Measurements from ENCODE around the gene SLC11A2.

Gene SLC11A2

GRCh38 chr12:51051787-51052186 lies 25.6 kb upstream of the SLC11A2 start:
- no peak for DNase-seq
- Histone ChIP-seq H3K27ac (no peak overlapping the region), H3K36me3 (replicated peaks) (peaks cover 25% of the 10 kb centered on the region), H3K27me3 (replicated peaks) (no peaks in the 10 kb centered on the region), H3K4me3 (ENCODE audit: low read depth, low read length) (no peak overlapping the region)
- in situ Hi-C loops (cut with HindIII; ENCODE audit: low pct_ligation_motif_present, low sequenced_read_pairs) = no loop called here
- TF ChIP-seq, protein P1, sequence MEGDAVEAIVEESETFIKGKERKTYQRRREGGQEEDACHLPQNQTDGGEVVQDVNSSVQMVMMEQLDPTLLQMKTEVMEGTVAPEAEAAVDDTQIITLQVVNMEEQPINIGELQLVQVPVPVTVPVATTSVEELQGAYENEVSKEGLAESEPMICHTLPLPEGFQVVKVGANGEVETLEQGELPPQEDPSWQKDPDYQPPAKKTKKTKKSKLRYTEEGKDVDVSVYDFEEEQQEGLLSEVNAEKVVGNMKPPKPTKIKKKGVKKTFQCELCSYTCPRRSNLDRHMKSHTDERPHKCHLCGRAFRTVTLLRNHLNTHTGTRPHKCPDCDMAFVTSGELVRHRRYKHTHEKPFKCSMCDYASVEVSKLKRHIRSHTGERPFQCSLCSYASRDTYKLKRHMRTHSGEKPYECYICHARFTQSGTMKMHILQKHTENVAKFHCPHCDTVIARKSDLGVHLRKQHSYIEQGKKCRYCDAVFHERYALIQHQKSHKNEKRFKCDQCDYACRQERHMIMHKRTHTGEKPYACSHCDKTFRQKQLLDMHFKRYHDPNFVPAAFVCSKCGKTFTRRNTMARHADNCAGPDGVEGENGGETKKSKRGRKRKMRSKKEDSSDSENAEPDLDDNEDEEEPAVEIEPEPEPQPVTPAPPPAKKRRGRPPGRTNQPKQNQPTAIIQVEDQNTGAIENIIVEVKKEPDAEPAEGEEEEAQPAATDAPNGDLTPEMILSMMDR (IDR thresholded peaks at IDR 0.05; ENCODE audit: low read depth, low read length, missing control alignments) = no peak

GRCh38 chr12:51049525-51049924 lies 23.3 kb upstream of the SLC11A2 start:
- H3K27me3 ChIP-seq (replicated peaks) = no peaks in the 10 kb centered on the region
- no peak overlapping the region for H3K27ac ChIP-seq
- TF ChIP-seq, protein P1 (IDR thresholded peaks at IDR 0.05; ENCODE audit: low read depth, low read length, missing control alignments) = no peak
- H3K4me3 ChIP-seq (ENCODE audit: low read depth, low read length) = peak overlapping the region; percentile 91
- DNase-seq = no peak
- peaks cover 14% of the 10 kb centered on the region for H3K36me3 ChIP-seq (replicated peaks)
- in situ Hi-C loops (cut with HindIII; ENCODE audit: low pct_ligation_motif_present, low sequenced_read_pairs) = no loop called here

GRCh38 chr12:51048661-51049251 lies 22.6 kb upstream of the SLC11A2 start:
- Histone ChIP-seq H3K36me3 (replicated peaks) (peaks cover 9% of the 10 kb centered on the region), H3K27ac (no peak overlapping the region), H3K27me3 (replicated peaks) (no peaks in the 10 kb centered on the region), H3K4me3 (ENCODE audit: low read depth, low read length) (peak overlapping the region; percentile 91)
- in situ Hi-C loops (cut with HindIII; ENCODE audit: low pct_ligation_motif_present, low sequenced_read_pairs) = no loop called here
- TF ChIP-seq, protein P1 (IDR thresholded peaks at IDR 0.05; ENCODE audit: low read depth, low read length, missing control alignments) = no peak
- DNase-seq = no peak

DNA sequence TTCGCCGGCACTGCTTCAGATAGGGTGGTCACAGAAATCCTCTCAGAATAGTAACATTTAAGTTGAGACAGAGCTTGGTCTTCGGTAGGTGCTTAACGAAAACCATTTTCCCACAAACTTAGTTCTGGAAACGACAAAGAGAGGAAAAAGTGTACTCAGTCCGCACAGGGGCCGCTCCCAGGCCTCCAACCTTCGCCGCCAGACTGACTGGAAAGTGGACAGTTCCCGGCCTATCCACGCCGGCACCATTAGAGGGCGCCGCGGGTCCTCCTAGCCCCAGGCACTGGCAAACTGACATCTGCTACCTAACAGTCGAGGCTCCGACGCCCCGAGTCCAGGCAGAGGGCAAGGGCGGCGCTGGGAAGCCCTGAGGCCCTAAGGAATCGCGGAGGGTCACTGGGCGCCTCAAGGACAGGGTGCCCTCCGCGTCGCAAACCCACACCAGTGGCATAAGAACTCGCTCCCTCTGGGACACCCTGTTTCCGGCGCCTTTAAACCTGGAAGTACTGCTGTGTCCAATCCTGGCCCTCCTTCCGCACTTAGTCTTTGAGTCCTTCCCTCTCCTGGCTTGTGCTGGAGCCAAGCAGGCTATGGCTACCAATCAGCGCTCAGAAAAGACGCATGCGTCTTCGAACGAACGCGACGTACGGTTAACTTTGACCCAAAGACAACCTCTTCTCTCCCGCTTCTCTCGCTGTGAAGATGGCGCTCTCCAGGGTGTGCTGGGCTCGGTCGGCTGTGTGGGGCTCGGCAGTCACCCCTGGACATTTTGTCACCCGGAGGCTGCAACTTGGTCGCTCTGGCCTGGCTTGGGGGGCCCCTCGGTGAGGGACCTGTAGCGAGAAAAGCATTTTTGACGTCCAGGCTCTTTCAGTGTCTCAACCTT lies 21.7 kb upstream of the SLC11A2 start, which contains the start of gene LETMD1:
Gene LETMD1, plus strand, starts transcription at position 673 of the 886 bp plus-strand sequence. Its CDS starts 30 bp downstream, at position 703.
- peak; percentile 98 for DNase-seq
- Histone ChIP-seq H3K27me3 (replicated peaks) (no peaks in the 10 kb centered on the region), H3K36me3 (replicated peaks) (peaks cover 2% of the 10 kb centered on the region), H3K27ac (peak within 1 kb of the TSS; percentile 57), H3K4me3 (ENCODE audit: low read depth, low read length) (peak within 1 kb of the TSS; percentile 91)
- in situ Hi-C loops (cut with HindIII; ENCODE audit: low pct_ligation_motif_present, low sequenced_read_pairs) = no loop called here
- TF ChIP-seq, protein P1 (IDR thresholded peaks at IDR 0.05; ENCODE audit: low read depth, low read length, missing control alignments) = peak; percentile 96

- H3K27ac ChIP-seq = no peak overlapping the region
- H3K4me3 ChIP-seq (ENCODE audit: low read depth, low read length) = no peak overlapping the region
- in situ Hi-C loops (cut with HindIII; ENCODE audit: low pct_ligation_motif_present, low sequenced_read_pairs) = no loop called here
- no peaks in the 10 kb centered on the region for H3K36me3 ChIP-seq (replicated peaks)
- H3K27me3 ChIP-seq (replicated peaks) = no peaks in the 10 kb centered on the region
- TF ChIP-seq, protein P1 (IDR thresholded peaks at IDR 0.05; ENCODE audit: low read depth, low read length, missing control alignments) = no peak
- DNase-seq = no peak
Observed at GRCh38 chr12:51036279-51036678, 10.1 kb upstream of the SLC11A2 start.
